ENCODE results near the gene SERTAD1.
"Not testable (repeated sequence)": the region's sequence is repeated elsewhere in the genome, so short reads cannot be mapped to it uniquely, and the experiment has no call there.

The SERTAD1 gene

DNA sequence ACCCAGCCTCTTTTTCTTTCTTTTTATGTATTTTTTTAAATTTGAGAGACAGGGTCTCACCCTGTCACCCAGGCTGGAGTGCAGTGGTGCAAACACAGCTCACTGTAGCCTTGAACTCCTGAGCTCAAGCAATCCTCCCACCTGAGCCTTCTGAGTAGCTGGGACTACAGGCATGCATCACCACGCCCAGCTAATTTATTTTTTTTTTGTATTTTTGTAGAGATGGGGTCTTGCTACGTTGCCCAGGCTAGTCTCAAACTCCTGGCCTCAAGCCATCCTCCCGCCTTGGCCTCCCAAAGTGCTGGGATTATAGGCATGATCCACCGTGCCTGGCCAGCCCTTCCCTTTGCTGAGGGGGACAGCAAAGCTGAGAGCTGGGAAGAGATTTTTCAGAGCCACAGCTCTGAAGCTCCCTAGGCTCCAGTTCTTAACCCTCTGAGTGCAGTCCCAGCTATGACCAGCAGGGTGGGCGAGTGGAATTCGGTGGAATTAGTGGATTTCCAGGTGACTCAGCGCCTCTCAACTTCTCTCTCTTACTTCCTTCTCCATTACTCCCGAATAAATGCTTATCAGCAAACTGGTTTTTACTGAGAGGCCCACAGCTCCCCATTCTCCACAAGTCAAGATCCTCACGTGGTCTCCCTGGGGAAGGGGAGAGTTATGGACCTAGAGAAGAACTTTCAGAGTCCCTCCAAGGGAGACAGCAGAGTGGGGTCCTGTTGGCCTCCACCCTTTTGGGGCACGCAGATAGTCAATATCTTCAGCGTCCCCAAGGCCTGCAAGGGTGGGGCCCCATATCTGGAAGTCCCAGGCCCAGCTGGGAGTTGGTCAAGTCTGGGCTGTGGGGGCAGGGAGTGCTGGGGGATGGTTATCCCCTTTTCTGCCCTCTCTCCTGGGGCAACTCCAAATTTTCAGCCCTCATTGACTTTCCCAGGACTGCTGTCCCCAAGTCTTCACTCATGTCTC is 38.5 kb upstream of the SERTAD1 start:
- no peaks in the 10 kb centered on the region for H3K36me3 ChIP-seq (ENCODE audit: control insufficient read depth, insufficient read depth, low read length)
- H3K4me3 ChIP-seq (replicated peaks; ENCODE audit: low read depth, low read length), result peak overlapping the region; percentile 78
- no peaks in the 10 kb centered on the region; the same call in 1 of the 2 replicates for H3K27me3 ChIP-seq (replicated peaks; ENCODE audit: control insufficient read depth, insufficient read depth, low read length)
- no peak for DNase-seq (ENCODE audit: extremely low read depth, insufficient read length)
- TF ChIP-seq, protein P1, sequence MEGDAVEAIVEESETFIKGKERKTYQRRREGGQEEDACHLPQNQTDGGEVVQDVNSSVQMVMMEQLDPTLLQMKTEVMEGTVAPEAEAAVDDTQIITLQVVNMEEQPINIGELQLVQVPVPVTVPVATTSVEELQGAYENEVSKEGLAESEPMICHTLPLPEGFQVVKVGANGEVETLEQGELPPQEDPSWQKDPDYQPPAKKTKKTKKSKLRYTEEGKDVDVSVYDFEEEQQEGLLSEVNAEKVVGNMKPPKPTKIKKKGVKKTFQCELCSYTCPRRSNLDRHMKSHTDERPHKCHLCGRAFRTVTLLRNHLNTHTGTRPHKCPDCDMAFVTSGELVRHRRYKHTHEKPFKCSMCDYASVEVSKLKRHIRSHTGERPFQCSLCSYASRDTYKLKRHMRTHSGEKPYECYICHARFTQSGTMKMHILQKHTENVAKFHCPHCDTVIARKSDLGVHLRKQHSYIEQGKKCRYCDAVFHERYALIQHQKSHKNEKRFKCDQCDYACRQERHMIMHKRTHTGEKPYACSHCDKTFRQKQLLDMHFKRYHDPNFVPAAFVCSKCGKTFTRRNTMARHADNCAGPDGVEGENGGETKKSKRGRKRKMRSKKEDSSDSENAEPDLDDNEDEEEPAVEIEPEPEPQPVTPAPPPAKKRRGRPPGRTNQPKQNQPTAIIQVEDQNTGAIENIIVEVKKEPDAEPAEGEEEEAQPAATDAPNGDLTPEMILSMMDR (IDR thresholded peaks at IDR 0.05; ENCODE audit: insufficient read depth, low read length, poor library complexity, severe bottlenecking), result peak; percentile 83

DNA sequence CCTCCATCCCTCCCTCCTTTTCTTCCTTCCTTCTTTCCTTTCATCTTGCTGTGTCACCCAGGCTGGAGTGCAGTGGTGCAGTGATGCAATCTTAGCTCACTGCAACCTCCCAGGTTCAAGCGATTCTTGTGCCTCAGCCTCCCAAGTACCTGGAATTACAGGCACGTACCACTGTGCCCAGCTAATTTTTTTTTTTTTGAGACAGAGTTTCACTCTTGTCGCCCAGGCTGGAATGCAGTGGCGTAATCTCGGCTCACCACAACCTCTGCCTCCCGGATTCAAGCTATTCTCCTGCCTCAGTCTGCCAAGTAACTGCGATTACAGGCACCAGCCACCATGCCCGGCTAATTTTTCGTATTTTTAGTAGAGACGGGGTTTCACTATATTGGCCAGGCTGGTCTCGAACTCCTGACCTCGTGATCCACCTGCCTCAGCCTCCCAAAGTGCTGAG is 37.8 kb upstream of the SERTAD1 start:
- H3K27me3 ChIP-seq (replicated peaks; ENCODE audit: control insufficient read depth, insufficient read depth, low read length); H3K36me3 ChIP-seq (ENCODE audit: control insufficient read depth, insufficient read depth, low read length); H3K4me3 ChIP-seq (replicated peaks; ENCODE audit: low read depth, low read length); DNase-seq (ENCODE audit: extremely low read depth, insufficient read length): not testable (repeated sequence)

DNA sequence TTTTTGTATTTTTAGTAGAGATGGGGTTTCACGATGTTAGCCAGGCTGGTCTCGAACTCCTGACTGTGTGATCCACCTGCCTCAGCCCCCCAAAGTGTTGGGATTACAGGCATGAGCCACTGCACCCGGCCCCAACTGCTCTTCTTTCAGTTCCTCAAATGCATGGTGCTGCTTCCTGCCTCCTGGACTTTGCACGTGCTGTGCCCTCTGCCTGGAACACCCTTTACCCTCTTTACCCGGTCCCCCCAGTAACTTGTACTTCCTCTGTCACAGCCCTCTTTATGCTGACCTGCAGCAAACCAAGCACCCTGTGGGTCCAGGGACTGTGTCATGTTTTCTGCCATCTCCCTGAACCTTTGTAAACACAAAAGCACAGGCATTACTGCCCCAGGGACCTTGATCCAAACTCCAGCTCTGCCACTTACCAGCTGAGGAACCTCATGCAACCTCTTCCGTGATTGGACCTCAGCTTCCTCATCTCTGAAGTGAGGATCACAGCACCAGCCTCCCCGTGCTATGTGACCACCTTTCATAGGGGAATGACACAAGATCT is 36.0 kb upstream of the SERTAD1 start:
- no peaks in the 10 kb centered on the region for H3K36me3 ChIP-seq (ENCODE audit: control insufficient read depth, insufficient read depth, low read length)
- DNase-seq (ENCODE audit: extremely low read depth, insufficient read length), result peak; percentile 58
- H3K4me3 ChIP-seq (replicated peaks; ENCODE audit: low read depth, low read length), result no peak overlapping the region
- H3K27me3 ChIP-seq (replicated peaks; ENCODE audit: control insufficient read depth, insufficient read depth, low read length), result no peaks in the 10 kb centered on the region; the same call in 1 of the 2 replicates
- TF ChIP-seq, protein P1 (IDR thresholded peaks at IDR 0.05; ENCODE audit: insufficient read depth, low read length, poor library complexity, severe bottlenecking), result no peak

DNA sequence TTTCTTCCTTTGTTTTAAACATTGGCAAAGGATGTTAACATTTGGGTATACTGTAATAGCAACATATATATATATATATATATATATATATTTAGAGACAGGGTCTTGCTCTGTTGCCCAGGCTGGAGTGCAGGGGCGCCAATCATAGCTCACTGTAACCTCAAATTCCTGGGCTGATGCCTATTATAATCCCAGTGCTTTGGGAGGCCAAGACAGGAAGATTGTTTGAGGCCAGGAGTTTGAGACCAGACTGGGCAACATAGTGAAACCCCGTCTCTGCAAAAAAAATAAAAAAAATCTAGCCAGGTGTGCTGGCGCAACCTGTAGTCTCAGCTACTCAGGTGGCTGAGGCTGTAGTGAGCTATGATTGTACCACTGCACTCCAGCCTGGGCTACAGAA is 34.4 kb upstream of the SERTAD1 start:
- Histone ChIP-seq H3K36me3 (ENCODE audit: control insufficient read depth, insufficient read depth, low read length) (no peaks in the 10 kb centered on the region), H3K4me3 (replicated peaks; ENCODE audit: low read depth, low read length) (no peak overlapping the region), H3K27me3 (replicated peaks; ENCODE audit: control insufficient read depth, insufficient read depth, low read length) (no peaks in the 10 kb centered on the region)
- TF ChIP-seq, protein P1 (IDR thresholded peaks at IDR 0.05; ENCODE audit: insufficient read depth, low read length, poor library complexity, severe bottlenecking), result no peak
- DNase-seq (ENCODE audit: extremely low read depth, insufficient read length), result no peak

DNA sequence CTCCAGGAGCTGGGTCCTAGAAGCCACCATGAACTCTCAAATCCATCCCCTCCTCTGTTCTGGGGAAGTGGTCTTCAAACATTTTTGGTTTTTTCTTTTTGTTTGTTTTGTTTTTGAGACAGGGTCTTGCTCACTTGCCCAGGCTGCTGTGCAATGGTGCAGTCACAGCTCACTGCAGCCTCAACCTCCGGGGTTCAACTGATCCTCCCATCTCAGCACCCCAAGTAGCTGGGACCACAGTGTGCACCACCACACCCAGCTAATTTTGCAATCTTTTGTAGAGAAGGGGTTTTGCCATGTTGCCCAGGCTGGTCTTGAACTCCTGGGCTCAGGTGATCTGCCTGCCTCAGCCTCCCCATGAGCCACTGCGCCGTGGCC is 32.8 kb upstream of the SERTAD1 start:
- no peak for DNase-seq (ENCODE audit: extremely low read depth, insufficient read length)
- no peaks in the 10 kb centered on the region for H3K36me3 ChIP-seq (ENCODE audit: control insufficient read depth, insufficient read depth, low read length)

More for the DNA sequence above, 32.8 kb upstream of the SERTAD1 start:
- H3K27me3 ChIP-seq (replicated peaks; ENCODE audit: control insufficient read depth, insufficient read depth, low read length), result no peaks in the 10 kb centered on the region
- H3K4me3 ChIP-seq (replicated peaks; ENCODE audit: low read depth, low read length), result no peak overlapping the region
- TF ChIP-seq, protein P1 (IDR thresholded peaks at IDR 0.05; ENCODE audit: insufficient read depth, low read length, poor library complexity, severe bottlenecking), result no peak
